RPMI7951 (cell line): ENCODE measurements around the gene USP17L28. TPM values are rescaled to one million over a fixed set of nuclear protein-coding genes. Genes with fewer than 3 reads are reported as not detected.
"Not testable (repeated sequence)": the region's sequence is repeated elsewhere in the genome, so short reads cannot be mapped to it uniquely, and the experiment has no call there.

ENCODE experiments used
- DNase-seq: peaks from one replicate; pipeline ENCODE4 v3.0.0-alpha.2; 2012; ENCODE audit warnings: low read depth
- total RNA-seq: library from RNA; depleted of rRNA; stranded (reverse); fragments of >200 nt; shearing (Covaris generic); gene quantifications from 2 replicates; pipeline ENCODE4 v1.2.3, GENCODE V29; 2014; rRNA removed

The USP17L28 gene
- not detected in 2 replicates for total RNA-seq

GRCh38 chr4:9348593-9348992 is at the start of gene USP17L28:
TSS of gene USP17L28 (plus strand) at chr4:9348893. CDS start at chr4:9348893, 0 bp downstream.
- DNase-seq: not testable (repeated sequence)

- not testable (repeated sequence) for DNase-seq
Observed at GRCh38 chr4:9324191-9324590, 24.5 kb upstream of the USP17L28 start.

GRCh38 chr4:9324865-9325264 is 23.8 kb upstream of the USP17L28 start, which contains the start of gene USP17L24:
TSS of gene USP17L24 (plus strand) at chr4:9325165. CDS start at chr4:9325165, 0 bp downstream.
- DNase-seq: not testable (repeated sequence)

GRCh38 chr4:9329611-9330010 is 19.1 kb upstream of the USP17L28 start, which contains the start of gene USP17L25:
TSS of gene USP17L25 (plus strand) at chr4:9329911. CDS start at chr4:9329911, 0 bp downstream.
- not testable (repeated sequence) for DNase-seq

GRCh38 chr4:9334358-9334757 is 14.3 kb upstream of the USP17L28 start, which contains the start of gene USP17L26:
TSS of gene USP17L26 (plus strand) at chr4:9334658. CDS start at chr4:9334658, 0 bp downstream.
- DNase-seq: not testable (repeated sequence)

DNA sequence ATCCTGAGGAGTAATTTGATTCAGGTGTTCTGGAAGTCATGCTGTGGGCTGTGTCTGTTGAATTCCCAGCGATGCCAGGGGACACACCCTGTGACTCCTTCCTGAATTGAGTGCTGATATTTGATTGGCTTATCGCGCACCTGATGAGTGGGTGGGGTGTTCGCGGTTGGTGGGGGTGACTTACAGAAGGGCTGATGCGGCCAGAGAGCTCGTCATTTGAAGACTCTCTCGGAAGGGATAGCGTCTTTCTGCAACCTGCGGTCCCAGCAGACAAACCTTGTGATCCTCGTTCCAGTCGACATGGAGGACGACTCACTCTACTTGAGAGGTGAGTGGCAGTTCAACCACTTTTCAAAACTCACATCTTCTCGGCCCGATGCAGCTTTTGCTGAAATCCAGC is 9.6 kb upstream of the USP17L28 start, which contains the start of gene USP17L5:
USP17L5 (plus strand) TSS at position 301 of the 400 bp plus-strand sequence; CDS start at position 301, 0 bp downstream.
- not testable (repeated sequence) for DNase-seq

DNA sequence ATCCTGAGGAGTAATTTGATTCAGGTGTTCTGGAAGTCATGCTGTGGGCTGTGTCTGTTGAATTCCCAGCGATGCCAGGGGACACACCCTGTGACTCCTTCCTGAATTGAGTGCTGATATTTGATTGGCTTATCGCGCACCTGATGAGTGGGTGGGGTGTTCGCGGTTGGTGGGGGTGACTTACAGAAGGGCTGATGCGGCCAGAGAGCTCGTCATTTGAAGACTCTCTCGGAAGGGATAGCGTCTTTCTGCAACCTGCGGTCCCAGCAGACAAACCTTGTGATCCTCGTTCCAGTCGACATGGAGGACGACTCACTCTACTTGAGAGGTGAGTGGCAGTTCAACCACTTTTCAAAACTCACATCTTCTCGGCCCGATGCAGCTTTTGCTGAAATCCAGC is 4.8 kb upstream of the USP17L28 start, which contains the start of gene USP17L27:
USP17L27 (plus strand) TSS at position 301 of the 400 bp plus-strand sequence; CDS start at position 301, 0 bp downstream.
- DNase-seq: not testable (repeated sequence)

GRCh38 chr4:9350866-9351265 is 2.2 kb downstream of the USP17L28 start:
- not testable (repeated sequence) for DNase-seq

GRCh38 chr4:9353338-9353737 is 4.6 kb downstream of the USP17L28 start, which contains the start of gene USP17L29:
TSS of gene USP17L29 (plus strand) at chr4:9353638. CDS start at chr4:9353638, 0 bp downstream.
- DNase-seq: not testable (repeated sequence)

DNA sequence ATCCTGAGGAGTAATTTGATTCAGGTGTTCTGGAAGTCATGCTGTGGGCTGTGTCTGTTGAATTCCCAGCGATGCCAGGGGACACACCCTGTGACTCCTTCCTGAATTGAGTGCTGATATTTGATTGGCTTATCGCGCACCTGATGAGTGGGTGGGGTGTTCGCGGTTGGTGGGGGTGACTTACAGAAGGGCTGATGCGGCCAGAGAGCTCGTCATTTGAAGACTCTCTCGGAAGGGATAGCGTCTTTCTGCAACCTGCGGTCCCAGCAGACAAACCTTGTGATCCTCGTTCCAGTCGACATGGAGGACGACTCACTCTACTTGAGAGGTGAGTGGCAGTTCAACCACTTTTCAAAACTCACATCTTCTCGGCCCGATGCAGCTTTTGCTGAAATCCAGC is 14.1 kb downstream of the USP17L28 start, which contains the start of gene USP17L30:
USP17L30 (plus strand) TSS at position 301 of the 400 bp plus-strand sequence; CDS start at position 301, 0 bp downstream.
- not testable (repeated sequence) for DNase-seq

GRCh38 chr4:9379881-9380280 is 31.2 kb downstream of the USP17L28 start:
- not testable (repeated sequence) for DNase-seq

DNA sequence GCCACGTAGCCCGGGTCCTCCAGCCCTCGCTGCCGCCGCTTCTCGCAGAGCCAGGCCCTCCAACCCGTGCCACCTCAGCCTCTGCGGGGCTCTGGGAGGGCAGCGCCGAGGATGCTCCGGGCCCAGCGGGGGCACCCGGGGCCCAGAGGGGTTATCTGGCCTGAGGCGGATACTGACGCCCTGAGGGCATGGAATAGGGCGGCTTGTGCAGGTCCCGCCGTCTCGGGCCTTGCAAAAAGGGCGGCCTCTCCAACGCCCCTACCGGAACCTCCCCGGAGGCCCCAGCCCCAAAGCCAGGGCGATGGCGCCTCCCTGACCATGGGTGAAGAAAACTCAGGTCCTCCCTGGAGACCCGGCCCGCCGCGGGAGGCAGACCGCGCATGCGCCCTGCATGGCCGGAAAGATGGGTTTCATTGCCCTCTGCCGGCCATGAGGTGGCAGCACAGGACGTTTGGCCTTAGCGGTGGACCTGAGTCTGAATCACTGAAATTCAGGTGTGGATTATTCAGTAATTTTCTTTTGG is 32.4 kb downstream of the USP17L28 start:
- DNase-seq: not testable (repeated sequence)

GRCh38 chr4:9384126-9384525 is 35.4 kb downstream of the USP17L28 start:
- DNase-seq: no peak

- DNase-seq: not testable (repeated sequence)
Observed at GRCh38 chr4:9389001-9389400, 40.3 kb downstream of the USP17L28 start.

Other genes with a start within 250 kb of the USP17L28 start
- not detected in 2 replicates for gene FAM90A26, start 178.5 kb upstream of the USP17L28 start, total RNA-seq
- not detected in 2 replicates for gene USP17L10, start 138.2 kb upstream of the USP17L28 start, total RNA-seq
- not detected in 2 replicates for gene USP17L11, start 133.5 kb upstream of the USP17L28 start, total RNA-seq
- gene USP17L12, start 128.7 kb upstream of the USP17L28 start, total RNA-seq: not detected in 2 replicates
- gene USP17L13, start 124.0 kb upstream of the USP17L28 start, total RNA-seq: not detected in 2 replicates
- not detected in 2 replicates for gene USP17L15, start 114.5 kb upstream of the USP17L28 start, total RNA-seq
- not detected in 2 replicates for gene USP17L17, start 105.0 kb upstream of the USP17L28 start, total RNA-seq
- not detected in 2 replicates for gene USP17L18, start 100.3 kb upstream of the USP17L28 start, total RNA-seq
- not detected in 2 replicates for gene USP17L19, start 95.5 kb upstream of the USP17L28 start, total RNA-seq
- not detected in 2 replicates for gene USP17L20, start 90.8 kb upstream of the USP17L28 start, total RNA-seq
- not detected in 2 replicates for gene USP17L21, start 86.0 kb upstream of the USP17L28 start, total RNA-seq
- not detected in 2 replicates for gene USP17L22, start 81.3 kb upstream of the USP17L28 start, total RNA-seq
- gene USP17L24, start 23.7 kb upstream of the USP17L28 start, total RNA-seq: not detected in 2 replicates
- gene USP17L25, start 19.0 kb upstream of the USP17L28 start, total RNA-seq: not detected in 2 replicates
- not detected in 2 replicates for gene USP17L26, start 14.2 kb upstream of the USP17L28 start, total RNA-seq
- not detected in 2 replicates for gene USP17L5, start 9.5 kb upstream of the USP17L28 start, total RNA-seq
- gene USP17L27, start 4.7 kb upstream of the USP17L28 start, total RNA-seq: not detected in 2 replicates
- not detected in 2 replicates for gene USP17L29, start 4.7 kb downstream of the USP17L28 start, total RNA-seq
- not detected in 2 replicates for gene USP17L30, start 14.2 kb downstream of the USP17L28 start, total RNA-seq
- gene DEFB131A, start 95.5 kb downstream of the USP17L28 start, total RNA-seq: not detected in 2 replicates